ENCODE measurements around the gene COPB2.

The COPB2 gene

DNA sequence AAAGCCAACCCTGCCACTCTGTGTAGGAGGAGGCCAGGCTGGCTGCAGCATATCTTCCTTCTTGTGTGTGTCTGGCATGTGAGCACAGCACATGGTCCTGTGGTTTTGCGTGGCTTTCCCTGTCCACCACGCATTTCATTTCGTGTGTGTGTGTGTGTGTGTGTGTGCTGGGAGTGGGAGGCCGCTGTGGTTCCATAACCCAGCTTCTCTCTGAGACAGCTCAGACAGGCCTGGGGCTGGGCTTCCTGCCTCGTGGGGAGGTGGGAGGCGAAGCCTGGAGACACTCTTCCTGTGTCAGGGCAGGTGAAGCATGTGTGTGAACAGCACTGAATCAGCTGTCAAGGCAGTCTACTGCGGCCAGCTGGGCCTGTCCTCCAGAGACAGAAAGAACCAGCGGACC lies 61.6 kb downstream of the COPB2 start:
- DNase-seq (ENCODE audit: low read depth): no peak

DNA sequence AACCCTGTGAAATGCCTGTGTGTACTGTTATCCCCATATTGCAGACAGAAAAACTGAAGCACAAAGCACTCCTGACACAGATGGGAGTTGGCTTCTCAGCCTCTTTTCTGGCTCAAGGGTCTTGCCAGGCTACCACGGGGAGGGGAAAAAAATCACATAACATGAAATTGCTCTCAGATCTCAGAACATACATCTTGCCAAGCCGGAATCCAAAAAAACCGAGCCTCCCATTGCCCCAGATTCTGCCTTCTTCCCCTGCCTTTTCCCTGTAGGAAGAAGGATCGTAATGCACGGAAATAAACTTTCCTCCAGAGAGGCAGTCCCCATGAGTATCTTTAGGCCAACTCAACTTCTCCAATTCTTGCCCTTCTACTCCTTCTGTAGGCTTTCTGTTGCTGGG lies 62.2 kb downstream of the COPB2 start:
- DNase-seq (ENCODE audit: low read depth): no peak

DNA sequence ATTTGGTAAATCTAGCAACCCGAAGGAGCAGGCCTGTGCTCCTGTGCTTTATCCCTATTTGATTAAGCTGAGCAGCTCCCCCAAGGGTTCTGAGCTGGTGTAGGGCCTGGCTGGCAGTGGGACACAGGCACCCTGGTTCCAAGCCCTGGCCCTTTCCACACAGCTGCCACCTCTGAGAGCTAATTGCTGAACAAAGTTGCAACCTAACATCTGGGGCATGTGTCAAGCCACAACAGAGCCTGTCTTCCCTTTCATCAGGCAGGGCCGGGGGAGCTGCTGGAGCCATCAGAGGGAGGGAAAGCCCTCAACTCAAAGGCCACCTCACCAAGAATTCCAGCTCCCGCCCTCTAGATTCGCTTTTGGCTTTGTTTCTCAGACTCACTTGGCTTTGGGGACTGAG lies 62.7 kb downstream of the COPB2 start:
- no peak for DNase-seq (ENCODE audit: low read depth)

DNA sequence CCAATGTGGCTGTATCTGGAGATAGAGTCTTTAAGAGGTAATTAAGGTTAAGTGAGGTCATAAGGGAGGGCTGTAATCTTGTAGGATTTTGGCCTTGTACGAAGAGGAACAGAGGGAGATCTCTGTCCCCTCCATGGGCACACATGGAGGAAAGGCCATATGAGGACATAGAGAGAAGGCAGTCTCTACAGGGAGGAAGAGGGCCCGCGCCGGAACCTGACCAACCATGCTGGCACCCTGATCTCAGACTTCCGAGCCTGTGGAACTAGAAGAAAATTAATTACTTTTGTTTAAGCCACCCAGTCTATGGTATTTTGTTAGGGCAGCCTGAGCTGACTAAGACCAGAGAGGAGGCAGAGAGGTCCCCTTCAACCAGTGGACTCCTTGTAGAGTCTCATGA lies 63.3 kb downstream of the COPB2 start:
- no peak for DNase-seq (ENCODE audit: low read depth)

DNA sequence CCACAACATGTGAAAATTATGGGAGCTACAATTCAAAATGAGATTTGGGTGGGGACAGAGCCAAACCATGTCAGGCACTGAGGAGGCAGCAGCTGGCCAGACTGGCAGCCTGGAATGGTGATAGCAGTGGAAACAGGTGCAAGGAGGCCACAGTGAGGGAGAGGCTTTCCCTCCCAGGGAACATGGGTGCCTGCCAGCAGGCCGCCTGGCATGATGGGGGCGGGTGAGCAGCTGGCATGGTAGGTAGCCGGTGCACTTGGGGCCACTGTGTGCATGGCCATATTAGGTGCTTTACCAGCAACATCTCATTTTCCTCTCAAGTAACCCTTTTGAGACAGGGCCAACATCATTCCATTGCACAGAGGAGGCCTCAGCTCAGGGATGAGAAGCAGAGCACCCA lies 63.9 kb downstream of the COPB2 start:
- no peak for DNase-seq (ENCODE audit: low read depth)

DNA sequence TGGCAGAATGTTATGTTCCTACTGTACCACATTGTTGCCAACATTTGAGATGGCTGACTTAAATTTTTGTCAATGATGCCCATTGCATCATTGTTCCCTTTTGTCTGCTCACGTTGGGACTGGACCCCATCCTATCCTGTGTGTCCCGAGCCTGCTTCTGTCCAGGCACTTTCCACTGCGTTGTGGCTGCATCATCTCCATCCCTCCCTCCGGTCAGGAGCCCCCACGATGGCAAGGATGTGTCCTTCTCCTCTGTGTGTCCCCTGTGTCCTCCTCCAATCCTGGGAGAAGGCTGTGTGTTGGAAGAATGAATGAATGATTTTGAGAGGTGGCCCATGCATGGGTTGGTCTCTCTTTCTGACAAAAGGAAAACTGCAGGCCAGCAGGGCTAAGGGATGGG lies 65.0 kb downstream of the COPB2 start:
- DNase-seq (ENCODE audit: low read depth): no peak

DNA sequence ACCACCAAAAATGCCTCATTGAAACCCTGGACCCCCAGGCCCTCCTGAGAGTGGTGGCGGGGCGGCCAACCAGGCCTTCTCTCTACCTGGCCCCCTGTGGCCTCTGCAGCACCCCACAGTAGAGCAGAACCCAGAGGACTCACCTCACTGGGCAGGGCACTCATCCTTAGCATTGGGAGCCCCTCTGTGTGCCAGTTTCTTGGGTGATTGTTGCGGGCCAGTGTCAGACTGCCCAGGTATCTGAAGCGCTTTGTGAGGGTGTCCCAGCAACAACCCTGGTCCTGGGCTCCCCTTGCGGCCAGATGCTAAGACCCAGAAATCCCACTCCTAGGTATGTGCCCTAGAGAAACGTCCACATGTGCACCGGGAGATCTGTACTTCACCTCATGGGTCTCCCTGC lies 66.3 kb downstream of the COPB2 start:
- no peak for DNase-seq (ENCODE audit: low read depth)

DNA sequence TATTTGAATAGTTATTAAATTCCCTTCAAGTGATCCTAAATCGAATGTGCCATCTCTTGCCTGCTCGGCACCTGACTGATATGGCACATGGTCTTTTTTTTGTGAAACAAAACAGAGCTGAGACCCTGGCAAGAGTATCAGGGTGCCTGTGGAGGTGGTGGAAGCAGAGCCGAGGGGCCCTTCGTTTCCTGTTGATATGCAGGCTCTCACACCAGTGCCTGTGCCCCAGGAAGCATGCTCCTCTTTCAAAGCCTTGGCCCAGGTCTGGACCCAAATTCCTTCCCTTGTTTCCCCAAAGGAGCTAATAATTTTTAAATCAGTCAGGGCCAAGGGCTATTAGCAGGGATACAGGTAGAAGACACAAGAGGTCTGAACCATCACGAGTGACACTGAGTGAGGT lies 67.1 kb downstream of the COPB2 start:
- no peak for DNase-seq (ENCODE audit: low read depth)

DNA sequence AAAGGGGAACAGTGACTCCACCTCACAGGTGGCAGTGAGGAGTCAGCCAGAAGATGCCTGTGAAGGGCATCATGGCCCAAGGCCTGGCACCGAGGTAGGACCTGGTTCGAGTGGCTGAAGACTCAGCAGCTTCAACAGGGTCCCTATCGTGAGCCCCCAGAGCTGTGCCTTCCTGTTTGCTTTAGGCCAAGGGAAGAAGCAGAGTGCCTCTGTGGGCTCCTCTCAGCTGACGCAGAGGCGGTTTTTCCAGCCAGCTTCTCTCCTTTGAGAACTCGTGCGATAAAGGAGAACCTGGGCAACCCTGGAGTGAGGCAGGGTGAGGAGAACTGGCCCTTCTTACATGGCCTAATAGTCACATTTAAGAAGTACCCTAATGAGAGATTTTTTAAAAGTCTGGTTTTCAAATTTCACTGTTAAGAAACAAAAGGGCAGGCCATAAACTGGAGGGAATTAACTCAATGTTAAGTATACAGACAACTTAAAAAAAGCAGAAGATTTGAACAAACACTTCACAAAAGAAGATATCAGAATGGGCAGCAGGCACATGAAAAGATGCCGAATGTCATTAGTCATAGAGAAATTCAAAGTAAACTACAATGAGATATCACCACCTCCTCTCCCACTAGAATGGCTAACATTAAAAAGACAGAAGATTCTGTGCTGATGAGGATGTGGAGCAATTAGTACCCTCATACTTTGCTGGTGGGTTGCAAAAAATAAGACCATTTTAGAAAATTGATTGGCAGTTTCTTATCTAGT lies 68.7 kb downstream of the COPB2 start:
- no peak for DNase-seq (ENCODE audit: low read depth)

DNA sequence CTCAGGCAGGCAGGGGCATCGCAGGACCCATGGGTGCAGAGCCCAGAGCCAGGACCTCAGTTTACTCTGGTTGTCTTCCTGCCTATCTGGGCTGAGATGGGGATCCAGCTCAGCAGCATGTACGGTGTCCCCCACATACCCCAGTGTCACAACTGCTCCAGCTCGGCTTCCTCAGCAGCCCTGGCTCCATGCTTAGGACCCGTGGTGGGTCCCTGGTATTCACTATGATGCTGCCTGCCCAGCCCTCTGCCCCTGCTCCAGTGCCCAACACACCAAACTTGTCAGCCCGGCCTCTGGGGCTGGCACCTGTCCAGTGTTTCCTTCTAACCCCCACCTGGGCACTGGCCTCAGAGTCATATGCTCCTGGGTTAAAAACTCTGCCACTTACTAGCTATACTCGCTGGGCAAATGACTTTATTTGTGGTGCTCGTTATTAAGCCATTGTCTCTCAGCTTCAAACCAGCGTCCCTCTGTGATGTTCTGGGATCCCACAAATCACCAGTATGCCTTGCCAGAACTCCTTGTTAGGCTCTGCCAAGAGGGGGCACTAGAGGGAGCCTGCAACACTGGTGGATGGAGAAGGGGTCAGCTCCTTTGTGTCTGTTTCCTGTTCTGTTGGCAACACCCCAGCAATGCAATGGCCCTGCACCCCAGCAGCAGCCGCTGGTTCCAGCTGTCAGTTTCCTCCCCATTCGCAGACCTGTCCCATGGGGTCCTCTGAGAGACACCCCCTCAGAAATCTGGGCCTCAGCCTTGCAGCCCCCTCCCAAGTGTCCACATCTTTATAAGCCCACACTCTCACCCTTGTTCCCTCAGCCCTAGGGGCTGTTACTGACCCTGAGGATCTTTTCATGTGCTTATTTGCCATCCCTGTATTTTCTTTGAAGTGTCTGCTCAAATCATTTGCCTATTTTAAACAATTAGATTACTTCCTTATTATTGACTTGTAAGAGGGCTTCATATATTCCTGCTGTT lies 69.7 kb downstream of the COPB2 start:
- DNase-seq (ENCODE audit: low read depth): no peak

DNA sequence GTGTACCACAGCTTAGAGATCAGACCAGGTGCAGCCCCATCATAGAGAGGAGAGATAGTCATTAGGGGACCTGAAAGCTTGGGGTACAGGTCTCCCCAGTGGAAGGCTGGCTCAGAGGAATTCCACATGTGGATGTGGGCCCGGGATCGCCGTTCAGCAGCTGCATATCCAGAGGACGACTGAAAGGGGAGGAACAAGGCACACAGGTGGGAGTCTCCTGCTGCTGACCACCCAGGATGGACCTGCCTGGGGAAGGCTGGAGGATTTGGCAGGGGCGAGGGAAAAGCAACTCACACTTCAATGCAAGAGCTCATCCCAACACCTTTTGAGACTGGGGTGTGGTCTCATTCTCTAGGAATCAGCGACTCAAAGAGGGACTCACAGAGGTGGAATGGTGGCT lies 70.6 kb downstream of the COPB2 start:
- no peak for DNase-seq (ENCODE audit: low read depth)

DNA sequence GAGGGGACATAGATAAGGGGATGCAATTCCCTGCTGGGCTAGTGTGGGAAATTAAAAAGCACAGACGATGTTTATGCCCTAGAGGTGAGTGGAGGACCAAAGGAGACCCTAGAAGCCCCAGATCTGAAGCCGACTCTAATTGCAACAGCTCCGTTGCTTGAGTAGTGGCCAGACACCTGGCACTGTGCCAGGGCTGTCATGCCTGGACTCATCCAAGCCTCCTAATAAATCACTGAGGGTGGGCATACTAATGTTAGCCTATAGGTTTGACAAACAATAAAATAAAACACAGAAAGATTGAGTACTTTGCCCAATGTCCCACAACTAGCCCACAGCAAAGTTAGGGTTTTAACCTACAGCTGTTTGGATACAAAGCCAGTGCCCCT lies 71.0 kb downstream of the COPB2 start:
- DNase-seq (ENCODE audit: low read depth): no peak

DNA sequence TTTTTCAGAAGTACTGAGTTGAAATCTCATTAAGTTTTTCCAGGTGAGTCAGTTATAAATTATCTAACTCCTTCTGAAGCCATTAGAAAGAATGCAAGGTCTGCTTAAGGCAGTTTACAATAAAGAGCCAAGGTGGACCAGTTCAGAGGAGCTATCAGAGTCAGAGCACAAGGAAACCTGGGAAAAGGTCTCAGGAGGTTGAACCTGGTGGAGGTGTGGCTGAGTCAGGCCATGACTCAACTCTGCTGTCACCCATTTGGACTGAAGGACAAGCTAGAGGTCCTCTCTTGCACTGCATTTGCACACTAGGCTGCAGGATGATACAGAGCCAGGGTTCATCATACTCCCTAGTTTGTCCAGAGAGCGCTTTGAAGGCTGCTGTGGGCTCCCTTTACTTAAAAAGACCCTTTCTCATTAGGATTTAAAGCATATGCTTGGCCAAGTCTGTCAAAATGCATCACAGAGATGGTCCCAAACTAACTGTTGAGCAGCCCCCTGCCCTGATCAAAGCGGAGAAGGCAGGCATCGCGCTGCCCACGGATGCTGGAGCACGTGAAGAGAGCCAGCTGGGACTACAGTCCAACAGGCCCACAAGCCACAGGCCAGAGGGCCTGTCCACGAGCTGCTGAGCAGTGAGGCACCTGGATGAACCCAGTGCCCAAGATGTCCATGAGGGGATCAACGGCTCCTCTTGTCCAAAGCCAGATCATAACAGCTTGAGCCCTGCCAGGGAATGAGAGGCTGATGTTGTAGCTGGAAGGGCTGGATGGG lies 71.6 kb downstream of the COPB2 start:
- DNase-seq (ENCODE audit: low read depth): no peak

DNA sequence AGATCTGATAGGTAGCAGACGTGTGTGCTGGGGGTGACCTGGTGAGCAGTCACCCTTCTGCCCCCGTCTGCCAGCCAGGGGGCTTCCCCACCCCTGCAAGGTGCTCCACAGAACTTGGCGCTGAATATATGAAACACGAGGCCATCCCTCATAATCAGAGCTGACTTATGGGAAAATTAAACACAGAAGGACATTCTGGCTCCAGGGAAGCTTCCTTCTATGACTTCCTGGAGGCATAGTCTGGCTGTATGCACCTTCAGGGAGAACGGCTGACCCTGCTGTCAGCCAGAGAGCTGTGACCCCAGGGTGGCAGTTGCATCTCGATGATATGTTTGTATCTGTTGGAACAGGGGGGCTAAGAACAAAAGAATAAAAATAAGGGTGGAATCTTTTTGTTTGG lies 72.2 kb downstream of the COPB2 start:
- DNase-seq (ENCODE audit: low read depth): no peak

DNA sequence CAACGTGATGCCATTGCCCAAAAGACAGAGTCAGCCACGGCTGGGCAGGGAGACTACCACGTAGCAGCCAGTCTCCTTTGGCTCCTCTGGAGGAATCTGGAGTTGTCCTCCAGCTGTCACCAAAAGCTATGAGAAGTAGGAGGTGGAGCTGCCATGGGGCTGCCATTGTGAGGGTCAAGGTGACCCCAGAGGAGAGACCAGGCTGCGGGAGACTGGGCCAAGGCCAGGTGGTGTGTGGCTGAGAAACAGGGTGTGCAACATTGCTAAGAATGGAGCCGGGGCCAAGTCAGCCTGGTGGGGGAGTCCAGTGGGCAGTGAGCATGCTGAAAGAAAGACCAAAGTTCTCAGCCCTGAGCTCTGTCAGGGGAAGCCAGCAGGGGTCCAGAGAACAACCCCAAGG lies 75.5 kb downstream of the COPB2 start:
- no peak for DNase-seq (ENCODE audit: low read depth)

DNA sequence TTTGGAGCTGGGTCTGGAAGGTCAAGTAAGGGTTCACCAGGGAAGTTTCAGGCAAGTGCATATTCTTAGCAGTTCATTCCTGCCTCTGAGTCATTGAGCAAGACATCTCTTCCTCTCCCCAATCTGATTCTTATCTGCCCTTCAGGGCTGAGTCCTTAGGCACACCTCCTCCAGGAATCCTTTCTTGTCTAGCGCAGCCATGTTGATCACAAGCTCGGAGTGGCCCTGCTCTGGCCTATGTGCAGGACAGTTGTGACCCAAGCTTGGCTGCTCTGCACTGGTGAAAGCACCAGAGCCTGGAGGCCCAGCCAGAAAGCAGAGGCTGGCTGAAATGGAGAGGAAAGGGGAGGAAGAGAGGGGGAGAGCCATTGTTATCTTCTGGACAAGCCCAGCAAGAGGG lies 76.5 kb downstream of the COPB2 start:
- no peak for DNase-seq (ENCODE audit: low read depth)

DNA sequence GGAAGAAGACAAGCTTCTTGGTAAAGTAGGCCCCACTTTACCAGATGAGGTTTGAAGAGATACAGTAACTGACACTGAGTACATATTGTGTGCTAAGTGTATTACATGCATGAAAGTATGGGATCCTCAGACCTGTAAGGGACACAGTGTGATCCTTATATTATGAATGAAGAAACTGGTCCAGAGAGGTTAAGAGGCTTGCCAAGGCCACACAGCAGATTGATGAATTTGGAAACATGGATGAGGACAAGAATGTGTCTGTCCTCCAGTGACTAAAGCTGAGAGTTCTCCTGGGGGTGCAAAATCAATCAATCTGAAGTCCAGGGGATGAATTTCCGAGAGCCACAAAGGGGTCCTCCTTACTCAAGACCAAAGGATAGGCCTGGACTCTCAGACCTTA lies 77.0 kb downstream of the COPB2 start:
- DNase-seq (ENCODE audit: low read depth): no peak

DNA sequence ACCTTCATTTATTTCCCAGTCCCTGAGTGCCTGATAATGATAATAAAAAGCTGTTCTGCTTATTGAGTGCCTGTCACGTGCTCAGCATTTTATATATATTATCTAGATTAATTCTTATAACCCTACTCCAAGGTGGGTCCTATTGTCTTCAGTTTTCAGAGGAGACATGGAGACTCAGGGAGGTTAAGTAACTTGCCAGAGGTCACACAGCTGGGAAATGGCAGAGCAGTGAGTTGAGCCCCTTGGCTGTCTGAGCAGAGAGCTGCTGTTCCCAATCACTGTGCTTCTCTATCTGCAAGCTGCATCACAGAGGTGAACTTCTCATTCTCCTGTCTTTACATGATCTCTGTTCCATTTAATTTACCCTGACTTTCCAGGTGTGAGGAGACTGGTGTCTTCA lies 77.9 kb downstream of the COPB2 start:
- no peak for DNase-seq (ENCODE audit: low read depth)

DNA sequence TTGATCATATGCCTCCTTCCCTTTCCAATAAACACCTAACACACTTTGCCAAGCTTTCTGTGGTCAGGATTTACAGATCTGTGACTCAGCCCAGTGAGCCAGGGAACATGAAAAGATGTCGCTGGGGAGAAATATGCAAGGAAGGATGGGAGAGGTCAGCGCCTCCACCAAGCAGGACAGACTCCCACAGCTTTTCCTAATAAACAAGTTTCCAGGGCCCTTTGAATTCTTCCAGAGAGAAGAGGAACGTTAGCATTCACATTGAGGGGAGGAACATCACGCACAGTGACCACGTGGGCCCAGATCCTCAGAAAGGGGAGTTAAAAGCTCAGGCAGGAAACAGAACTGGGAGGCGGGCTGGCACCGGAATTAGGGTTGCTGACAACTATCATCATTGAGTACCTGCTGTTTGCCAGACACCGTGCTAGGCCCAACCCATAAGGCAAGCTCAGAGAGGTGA lies 78.9 kb downstream of the COPB2 start:
- DNase-seq (ENCODE audit: low read depth): no peak

DNA sequence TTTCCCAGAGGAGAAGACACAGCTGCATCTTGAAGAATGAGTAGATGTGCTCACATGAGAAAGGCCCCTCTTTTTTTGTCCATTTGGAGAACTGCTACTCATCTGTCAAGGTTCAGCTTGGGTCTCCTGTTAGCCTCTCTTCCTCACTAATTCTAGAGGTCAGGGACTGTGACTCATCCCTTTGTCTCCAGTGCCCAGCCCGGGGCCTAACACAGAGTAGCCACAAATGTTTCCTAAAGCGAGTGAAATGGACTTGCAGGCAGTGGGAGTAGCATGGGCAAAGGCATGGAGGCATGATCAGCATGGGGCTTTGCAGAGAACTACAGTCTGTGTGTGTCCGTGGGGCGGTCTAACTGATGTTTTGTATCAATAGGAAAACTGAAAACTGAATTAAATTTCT lies 79.6 kb downstream of the COPB2 start:
- no peak for DNase-seq (ENCODE audit: low read depth)

DNA sequence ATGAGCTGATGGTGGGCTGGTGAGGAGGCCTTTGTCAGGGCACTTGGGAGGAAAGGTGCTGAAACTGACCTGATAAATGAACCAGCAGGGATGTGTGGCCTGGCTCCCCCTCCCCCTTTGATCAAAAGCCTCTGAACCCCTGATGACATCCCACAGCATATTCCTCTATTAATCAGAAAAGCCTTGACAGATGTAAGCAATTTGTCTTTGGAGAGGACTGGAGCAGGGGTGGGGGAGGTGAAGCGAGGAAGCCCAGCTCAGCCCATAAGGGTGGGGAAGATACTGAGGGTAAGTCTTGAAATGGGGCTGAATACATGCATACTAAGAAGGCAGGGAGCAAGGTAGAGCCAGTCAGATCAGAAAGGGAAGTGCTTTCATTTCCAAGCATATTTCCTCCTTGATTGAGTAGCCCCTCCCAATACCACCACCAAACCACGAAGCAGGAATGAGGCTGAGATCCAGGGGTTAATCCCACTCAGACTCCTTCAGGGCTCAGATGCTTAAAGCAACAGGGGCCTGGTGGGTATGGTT lies 80.3 kb downstream of the COPB2 start:
- no peak for DNase-seq (ENCODE audit: low read depth)

DNA sequence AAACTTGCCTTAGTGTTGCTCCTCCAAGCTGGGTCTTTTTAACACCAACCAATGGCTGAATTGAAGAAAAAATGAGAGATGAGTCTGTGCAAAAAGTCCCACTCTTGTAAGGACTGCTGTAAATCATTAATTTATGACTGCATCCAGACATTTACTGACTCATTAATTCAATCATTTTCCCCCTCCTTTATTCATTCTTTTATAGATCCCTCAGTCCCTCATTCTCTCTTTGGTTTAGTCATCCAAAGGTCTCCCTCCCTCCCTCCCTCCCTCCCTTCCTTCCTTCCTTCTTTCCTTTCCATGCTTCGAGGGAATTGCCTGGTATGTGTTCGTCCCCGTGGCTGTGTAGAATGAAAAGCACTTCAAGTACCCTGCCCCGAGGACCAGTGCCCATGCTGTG lies 80.9 kb downstream of the COPB2 start:
- DNase-seq (ENCODE audit: low read depth): no peak
